ENCODE results near the gene SMOC2.

The SMOC2 gene, protein sequence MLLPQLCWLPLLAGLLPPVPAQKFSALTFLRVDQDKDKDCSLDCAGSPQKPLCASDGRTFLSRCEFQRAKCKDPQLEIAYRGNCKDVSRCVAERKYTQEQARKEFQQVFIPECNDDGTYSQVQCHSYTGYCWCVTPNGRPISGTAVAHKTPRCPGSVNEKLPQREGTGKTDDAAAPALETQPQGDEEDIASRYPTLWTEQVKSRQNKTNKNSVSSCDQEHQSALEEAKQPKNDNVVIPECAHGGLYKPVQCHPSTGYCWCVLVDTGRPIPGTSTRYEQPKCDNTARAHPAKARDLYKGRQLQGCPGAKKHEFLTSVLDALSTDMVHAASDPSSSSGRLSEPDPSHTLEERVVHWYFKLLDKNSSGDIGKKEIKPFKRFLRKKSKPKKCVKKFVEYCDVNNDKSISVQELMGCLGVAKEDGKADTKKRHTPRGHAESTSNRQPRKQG

DNA sequence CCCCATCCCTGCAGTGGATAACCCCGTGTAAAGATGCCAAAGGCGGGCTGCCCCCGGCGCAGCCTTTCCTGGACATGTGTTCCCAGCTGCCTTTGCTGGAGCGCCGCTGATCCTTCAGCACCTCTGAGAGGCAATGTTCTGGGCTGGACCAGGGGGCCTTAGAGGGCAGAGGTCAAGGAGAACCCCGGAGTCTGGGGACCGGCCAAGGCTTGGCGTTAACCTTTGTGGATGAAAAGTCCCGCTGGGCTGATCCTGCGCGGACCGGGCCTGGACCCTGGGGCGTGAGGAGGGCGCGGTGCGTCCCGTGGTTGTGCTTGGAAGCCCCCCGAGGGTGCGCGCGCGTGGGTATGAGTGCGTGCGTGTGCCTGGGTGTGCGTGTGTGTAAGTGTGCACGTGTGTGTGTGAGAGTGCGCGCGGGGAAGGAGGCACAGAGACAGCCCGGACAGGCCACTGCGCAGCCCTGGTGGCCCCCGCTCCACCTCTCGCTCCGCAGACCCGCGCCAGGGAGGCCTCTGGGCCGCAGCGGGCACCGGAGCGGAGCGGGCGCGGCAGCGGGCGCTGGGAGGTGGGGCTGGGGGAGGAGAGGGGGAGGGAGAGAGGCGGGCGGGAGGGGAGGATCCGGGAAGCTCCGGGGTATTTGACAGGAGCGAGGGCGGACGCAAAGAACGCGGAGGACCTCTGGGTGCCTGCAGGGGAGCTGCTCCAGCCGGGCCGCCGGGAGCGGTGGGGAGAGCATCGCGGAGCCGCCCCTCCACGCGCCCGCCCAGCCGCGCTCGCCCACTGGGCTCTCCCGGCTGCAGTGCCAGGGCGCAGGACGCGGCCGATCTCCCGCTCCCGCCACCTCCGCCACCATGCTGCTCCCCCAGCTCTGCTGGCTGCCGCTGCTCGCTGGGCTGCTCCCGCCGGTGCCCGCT, at the start of gene SMOC2:
TSS of gene SMOC2 (plus strand) at position 665 of the 914 bp plus-strand sequence. CDS start at position 852, 187 bp downstream.
- peak; percentile 81 for DNase-seq

DNA sequence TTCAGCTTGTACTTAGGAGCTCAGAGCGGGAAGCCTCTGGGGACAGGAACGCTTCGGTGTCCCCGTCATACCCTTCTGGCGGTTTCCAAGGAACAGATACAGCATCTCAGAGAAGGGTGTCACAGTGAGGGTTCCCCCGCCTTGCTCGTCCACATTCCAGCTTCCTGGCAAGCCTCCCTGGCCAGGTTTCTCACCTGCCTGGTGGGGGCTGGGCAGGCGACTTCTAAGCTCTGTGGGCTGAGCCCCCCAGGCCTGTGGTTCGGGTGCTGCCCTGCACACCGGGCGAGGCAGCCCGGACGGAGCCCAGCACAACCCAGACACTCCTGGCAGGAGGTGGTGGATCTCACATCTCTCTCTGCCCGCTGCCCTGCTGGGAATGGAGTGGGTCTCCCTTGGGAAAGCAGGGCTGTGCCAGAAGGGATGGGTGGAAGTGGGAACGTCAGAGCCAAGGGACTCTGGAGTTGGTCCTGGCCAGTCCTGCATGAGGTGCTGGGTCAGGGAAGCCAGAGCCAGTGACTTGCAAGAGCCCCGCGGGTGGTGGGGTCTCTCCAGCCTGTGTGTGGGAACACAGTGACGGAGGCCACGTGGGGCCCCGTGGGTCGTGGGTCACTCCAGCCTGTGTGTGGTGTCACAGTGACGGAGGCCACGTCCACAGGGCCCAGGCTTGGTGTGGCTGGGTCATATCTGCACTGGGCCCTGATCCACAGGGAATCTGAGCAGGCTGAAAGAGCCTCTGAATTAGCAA, 47.7 kb upstream of the SMOC2 start:
- DNase-seq: no peak

DNA sequence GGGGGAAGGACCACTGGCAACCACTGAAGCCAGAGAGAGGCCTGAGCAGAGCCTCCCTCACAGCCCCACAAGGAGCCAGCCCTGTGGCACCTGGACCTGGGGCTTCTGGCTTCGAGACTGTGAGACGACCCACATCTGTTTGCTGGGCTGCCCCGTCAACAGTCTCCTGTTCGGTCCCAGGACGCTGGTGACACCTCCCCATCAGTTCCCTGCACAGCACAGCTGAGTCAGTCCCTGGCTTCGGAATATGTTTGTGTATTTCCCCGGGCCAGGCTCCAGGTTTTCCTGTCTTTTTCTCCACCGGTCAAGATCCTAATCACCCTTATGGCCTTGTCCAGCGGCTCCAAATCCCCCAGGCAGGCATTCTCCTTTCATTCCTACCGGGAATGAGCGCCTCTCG, 46.4 kb upstream of the SMOC2 start:
- no peak for DNase-seq

DNA sequence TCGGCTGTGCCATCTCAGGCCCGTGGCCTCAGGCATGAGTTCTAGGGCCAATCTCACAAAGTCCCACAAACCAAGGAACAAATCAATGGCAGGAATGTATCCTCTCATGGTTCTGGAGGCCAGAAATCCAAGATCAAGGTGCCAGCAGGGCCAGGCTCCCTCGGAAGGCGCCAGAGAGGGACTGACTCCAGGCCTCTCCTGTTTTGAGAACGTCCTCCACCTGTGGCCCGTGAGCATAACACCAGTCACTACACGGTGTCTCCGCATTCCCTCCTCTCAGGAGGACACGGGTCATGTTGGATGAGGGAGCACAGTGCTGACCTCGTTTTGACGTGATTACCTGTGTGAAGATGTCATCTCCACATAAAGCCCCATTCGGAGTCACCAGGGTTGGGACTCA, 45.0 kb upstream of the SMOC2 start:
- DNase-seq: no peak

DNA sequence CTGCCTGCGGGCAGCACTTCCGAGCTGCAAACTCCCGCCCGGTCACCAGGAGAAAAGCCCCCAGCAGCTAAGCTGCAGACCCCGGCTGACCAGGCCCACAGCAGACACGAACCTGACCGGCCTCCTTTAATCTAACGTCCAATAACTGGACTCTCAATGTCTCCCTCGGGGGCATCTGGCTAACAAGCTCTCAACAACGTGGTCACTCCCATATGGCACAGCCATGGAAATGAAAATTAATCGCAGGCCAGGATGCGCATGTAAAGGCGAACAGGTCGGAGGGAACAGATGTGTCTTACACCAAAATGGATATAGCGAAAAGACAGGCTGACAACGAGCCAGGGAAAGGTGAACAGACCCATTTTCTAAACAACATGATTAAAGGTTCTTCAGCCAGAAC, 44.4 kb upstream of the SMOC2 start:
- no peak for DNase-seq

DNA sequence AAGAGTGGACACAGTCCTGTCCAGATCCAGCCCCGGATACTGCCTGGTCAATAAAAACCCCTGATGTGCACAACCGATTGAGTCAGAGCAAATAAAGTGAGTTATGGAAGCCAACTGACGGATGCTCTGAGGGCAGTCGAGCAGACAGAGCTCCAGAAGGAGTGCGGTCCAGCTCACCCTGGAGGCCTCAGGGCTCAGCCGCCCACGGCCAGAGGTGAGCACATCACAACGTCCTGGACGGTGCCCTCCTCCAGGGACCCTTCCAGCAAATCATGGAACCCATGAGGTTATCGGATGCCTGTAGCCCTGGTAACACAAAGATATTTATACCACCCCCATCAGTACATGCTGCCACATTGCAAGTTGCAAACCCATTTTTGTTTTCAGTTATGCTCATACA, 44.0 kb upstream of the SMOC2 start:
- no peak for DNase-seq

DNA sequence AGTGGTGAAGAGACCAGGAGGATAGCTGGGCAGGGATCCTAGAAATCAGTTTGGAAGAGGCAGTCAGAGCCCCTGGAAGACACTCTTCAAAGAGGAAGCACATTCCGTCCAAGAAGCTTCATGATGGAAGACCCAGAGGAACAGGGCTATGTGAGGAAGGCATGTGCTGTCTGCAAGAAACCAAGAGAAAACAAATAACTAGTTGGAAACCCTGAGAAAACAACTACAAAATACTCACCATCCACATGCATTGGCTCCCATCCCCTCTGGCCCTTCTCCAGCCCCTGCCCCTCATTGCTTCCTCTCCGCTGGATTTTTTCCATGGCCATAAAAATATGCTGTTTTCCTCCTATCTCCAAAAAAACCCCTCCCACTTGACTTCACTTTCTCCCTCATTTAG, 40.9 kb upstream of the SMOC2 start:
- no peak for DNase-seq

DNA sequence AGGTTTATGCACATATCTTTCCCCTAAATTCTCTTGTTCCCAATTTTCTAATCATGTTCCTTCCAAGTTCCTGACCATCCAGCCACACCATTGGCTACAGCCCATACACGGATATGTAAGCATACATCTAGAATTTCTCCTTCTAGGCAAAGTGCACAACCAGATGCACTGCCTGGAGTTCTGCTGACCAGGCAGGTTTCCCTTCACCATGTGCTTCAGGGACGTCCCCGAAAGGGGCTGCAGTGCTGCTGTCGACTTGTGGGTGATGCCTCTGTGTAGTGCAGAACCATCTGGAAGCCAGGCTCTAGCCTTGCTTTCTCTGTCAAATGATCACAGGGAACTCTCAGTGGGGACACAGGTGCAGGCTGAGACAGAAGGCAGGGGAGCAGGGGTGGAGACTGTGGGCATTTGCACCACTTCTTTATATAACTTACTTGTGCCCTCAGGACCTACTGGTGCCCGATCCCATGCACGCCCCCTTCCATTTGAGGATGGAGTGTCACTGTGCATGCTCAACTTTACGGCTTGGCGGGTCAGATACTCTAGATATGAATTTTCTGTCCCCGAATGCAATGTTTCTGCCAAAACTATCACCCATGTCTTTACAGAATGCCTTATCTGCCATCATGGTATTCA, 37.5 kb upstream of the SMOC2 start:
- no peak for DNase-seq

DNA sequence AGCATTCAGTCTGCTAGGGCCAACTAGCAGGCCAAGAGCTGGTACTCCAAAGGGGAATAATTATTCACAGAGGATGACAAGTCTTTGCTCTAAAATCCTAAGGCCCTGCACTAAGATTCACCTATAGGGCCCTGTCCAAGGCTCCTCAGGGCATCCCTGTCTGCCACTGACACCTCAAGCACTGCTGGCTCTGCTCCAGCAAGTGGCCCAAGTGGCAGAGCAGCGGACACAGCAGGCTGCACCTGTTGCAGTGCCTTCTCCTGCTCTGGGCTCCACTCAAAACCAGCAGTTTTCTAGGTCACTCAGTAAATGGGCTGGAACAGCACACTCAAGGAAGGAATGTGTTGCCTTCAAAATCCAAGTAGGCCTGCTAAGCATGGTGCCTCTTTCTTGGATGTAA, 36.4 kb upstream of the SMOC2 start:
- no peak for DNase-seq

DNA sequence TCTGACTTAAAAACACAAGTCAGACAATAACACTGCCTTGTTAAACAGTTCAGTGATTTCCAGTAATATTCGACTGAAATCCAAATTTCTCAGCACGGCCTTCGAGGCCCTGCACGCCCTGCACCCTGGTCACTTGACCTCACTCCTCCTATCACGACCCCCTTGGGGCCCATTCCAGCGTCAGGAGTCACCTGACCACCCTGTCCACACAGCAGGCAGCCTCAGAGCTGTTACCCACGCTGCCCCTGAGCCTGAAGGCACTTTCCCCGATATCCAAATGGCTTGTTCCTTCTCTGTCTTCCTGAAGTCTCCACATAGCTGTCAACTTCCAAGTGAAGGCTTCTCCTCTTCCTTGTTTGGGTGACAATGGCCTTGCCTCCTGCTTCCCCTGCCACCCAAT, 33.1 kb upstream of the SMOC2 start:
- no peak for DNase-seq

DNA sequence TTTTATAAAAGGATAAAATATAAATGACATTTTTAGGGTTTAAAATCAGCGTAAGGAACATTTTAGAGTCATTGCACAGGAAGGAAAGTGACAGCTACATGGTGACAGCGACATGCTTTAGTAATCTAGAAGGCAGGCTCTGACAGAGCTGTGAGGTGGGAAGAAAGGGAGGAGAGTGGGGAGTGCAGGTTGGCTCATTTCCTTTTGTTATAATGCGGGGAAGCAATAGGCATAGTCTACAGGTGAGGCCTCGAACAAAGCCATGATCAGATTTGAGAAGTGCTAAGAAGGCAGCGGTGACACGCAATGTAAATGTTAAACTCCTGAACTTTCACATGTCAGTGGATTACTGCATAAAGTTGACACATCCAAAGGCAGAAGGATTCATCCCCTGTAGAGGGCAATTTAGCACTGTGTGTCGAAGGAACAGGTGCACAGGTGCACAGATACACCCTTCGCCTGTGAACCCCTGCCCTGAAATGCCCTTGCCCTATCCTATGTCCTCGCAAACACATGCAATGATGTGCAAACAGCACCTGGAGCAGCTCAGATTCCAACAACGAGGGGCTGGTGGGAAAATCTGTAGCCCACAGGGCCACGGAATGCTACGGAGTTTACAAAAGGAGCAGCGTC, 32.4 kb upstream of the SMOC2 start:
- peak; percentile 26 for DNase-seq

DNA sequence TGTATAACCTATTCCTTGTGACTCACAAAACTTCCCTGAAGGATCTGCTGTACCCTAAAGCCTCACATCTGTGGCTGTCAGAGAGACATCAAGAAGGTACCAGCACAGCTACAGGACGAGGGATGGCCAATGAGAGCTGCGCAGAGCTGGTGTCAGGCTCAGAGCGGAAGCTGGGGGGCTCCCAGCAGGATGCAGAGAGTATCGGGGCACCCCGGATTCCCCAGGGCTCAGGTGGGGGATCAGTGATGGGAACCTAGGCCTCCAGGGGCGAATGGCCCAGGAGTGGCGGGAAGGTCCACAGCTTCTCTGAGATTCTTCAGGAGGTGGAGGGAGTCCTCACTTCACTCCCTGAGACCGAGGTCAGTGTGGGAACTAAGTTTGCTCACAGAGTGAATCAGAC, 30.9 kb upstream of the SMOC2 start:
- no peak for DNase-seq

DNA sequence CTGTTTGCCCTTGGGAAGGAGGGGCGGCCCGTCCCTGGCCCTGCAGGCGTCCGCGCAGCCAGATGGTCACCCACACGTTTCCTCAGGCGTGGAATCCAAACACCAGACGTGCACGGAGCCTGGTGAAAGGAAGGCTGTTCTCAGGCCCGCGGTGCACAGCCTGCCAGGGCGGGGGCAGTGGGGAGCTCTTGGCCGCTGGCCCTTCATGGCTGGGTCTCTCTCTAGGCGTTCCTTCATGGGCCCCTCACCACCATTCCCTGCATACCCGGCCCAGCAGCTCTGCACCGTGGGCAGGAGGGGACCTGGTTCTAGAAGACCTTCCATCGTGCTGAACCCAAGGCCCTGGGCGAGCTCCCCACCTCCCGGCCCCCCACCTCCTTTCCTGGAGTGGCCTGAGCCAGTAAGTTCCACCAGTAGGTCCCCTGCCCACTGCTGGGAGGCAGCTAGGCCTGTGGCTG, 30.4 kb upstream of the SMOC2 start:
- DNase-seq: no peak

DNA sequence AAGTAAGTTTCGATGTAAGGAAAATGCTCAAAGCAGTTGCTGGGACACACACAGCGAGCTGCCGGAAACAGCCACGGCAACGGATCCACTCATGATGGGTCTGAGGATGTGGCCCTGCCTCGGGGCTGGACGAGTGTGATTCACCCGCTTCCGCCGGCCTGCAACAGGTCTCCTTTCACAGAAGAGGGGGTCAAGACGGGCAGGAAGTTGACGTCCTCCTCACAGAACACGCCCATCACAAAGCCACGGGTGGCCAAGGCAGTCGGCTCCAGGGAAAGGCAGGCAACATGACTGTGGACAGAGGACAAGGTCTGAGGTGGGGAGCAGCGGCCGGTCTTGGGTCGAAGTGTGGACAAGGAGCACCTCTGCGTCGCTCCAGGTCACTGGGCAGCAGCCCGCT, 29.9 kb upstream of the SMOC2 start:
- no peak for DNase-seq

DNA sequence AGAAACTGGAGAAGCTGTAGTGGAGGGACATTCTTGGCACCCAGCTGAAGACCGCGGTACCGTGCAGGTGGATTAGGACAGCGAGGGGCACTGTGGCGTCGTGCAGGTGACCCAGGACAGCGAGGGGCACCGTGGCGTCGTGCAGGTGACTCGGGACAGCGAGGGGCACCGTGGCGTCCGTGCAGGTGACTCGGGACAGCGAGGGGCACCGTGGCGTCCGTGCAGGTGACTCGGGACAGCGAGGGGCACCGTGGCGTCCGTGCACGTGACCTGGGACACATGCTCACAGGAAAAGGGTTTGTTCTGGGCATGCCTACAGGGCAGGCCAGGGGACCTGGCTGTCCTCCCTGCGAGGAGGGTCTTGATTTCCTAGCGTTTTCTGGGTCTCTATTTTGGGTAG, 29.2 kb upstream of the SMOC2 start:
- DNase-seq: no peak

DNA sequence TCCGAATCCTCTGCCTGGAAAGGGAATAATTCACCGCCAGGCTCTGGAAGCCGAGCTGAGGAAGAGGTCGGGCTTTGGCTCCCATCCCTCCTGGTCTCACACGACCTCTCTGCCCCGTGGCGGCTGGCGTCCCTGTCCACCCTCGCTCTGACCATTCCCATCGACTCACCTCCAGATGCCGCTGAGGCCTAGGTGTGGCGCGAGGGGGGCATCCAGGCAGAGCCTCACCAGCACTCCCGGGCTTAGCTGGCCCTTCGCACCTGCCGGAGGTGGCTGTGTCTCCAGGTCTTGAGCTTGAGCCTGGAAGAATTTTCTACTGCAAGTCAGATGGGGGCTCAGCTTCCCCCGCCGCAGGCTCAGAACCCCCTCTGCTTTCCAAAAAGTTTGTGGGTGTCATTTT, 28.5 kb upstream of the SMOC2 start:
- no peak for DNase-seq

DNA sequence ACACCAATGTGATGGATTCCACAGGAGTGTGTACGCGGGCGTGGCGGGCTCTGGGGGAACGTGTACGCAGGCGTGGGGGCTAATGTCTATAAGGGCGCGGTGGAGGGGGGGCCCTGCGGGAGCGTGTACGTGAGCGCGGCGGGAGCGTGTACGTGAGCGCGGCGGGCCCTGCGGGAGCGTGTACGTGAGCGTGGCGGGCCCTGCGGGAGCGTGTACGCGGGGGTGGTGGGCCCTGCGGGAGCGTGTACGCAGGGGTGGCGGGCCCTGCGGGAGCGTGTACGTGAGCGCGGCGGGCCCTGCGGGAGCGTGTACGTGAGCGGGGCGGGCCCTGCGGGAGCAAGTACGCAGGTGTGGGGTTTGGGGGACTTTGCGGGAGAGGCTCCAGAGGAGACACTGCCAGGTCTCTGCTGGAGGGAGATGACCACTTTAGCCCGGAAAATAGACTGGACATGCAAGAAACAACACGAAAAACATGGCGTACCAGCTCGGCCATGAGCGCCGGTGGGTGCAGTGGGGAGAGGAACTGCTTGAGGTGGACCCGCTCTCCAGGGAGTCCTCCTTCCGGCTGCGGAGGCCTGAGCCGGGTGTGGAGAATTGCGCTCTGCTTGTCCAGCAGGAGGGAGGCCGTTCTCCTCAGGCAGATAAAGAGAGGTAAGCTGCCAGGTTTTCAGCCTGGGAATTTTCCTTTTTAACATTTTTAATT, 27.8 kb upstream of the SMOC2 start:
- no peak for DNase-seq

DNA sequence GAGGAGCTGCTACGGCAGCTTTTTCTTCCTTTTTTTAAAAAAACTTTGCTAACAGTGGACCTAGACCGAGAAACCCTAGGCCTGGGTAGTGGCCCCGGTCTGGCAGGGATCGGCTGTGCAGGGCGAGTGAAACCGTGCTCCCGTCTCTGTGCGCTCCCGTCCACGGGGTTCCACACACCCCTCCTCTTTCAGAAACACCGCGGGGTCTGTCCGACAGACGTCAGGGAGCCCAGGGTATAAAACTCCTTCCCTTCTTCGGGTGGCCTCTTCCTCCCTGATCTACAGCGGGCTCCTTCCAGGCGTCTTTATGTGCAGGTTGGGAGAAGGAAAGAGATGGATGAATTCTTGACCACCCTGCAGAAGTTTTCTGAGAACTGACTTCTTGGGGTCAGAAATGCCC, 27.1 kb upstream of the SMOC2 start:
- DNase-seq: no peak

DNA sequence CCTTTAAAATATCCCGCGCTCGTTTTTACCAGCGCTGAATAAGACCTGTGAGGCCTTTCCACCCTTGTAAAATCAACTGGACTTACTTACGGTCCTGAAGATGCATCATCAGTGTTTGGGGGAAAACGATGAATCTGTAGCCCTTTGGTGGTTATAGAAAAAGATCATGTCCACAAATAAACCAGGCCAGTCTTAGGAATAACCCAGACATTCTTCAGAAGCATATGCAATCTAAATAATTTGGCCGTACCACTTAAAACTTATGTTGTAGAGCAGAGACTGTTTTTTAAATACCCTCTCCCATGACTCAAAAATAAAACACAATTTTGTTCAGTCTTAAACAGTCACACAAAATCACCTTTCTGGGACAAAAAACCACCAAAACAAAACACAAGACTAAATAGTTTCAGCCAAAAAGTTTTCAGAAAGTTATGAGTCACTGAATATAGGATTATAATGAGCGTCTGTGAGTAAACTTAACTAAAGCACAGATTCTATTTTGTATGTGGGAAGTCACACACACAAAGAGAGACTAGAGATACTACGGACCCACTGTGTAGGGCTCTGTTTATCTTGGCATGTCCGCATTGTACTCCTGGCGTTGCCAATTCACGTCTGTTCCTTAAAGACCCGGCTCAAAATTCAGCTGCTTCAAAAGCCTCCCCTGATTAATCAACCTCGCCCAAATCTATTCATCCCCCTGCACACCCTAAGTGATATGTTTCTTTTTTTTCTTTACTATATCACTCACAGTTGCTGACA, 26.5 kb upstream of the SMOC2 start:
- DNase-seq: peak; percentile 22

DNA sequence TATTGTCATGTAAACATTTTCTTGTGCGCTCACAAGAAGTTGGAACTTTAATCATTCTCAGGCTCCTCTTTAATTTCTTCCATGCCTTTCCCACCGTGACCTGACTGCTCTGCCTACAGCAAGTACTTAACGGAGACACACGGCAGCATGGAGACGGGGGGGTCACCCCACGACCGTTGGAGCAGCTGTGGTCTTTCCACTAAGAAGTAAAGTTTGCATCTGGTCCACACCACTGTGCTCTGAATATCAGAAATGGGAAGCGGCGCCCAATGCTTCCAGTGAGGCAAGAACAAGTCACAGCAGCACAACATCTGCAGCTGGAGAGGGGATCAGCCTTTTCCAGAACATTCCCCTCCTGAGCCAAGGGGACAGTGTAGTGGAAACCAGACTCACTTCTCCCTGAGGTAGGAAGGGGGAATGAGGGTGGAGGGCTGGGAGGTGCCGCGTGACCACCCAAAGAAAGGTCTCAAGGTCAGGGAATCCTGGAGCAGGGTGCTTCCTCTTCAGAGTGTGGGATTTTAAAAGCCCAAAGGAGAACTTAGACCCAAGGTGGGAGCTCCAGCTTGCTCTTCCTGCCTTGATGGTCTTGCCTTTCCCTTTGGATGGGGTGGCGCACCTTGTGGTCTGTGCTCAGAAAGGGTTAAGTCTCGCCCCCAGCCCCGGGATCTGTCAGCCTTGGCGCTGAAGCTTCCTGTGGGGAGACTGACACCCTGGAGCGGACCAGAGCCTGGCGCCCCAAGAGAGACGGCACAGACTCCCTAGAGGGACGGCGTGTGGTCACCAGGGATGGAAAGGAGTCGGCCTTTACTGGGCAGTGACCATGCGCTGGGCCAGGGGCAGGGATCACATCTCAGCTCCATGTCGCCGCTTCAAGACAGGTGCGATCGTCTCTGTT, 25.6 kb upstream of the SMOC2 start:
- DNase-seq: no peak

All from NCI-H345 (cell line).